WTC11 (cell line): ENCODE data around the gene NCOA1. TPM values are rescaled to one million over a fixed set of nuclear protein-coding genes. Genes with fewer than 3 reads are reported as not detected.

Source experiments
- ATAC-seq: fragments of 200-7000 bp; cut with Tn5 transposase; 2 replicates; pipeline ENCODE4 v1.10.0; 2021; ENCODE audit warnings: mild to moderate bottlenecking, moderate library complexity
- CTCF ChIA-PET: fragments of 300-600 bp; sonication (Branson Sonifier 250); formaldehyde crosslinking; loops from one replicate; lab custom pipeline; 2021; ENCODE audit warnings: antibody characterized with exemption; lab: Charles Lee
- POLR2A ChIA-PET: fragments of 350-600 bp; sonication (Branson Sonifier 250); formaldehyde crosslinking; loops from one replicate; lab custom pipeline; 2021; ENCODE audit warnings: antibody characterized with exemption; lab: Charles Lee
- DNase-seq: peaks from one replicate; pipeline ENCODE4 v3.0.0; 2021; ENCODE audit warnings: low spot score
- H3K27ac Mint-ChIP-seq: 2 replicates; pipeline ENCODE4 v1.8.0; 2021; ENCODE audit warnings: mixed read lengths
- H3K27me3 Mint-ChIP-seq: 2 replicates; pipeline ENCODE4 v1.8.0; 2021; ENCODE audit warnings: low read depth, mild to moderate bottlenecking, moderate library complexity, mixed read lengths
- H3K36me3 Mint-ChIP-seq: 2 replicates; pipeline ENCODE4 v1.8.0; 2021; ENCODE audit warnings: mixed read lengths
- H3K4me1 Mint-ChIP-seq: 2 replicates; pipeline ENCODE4 v1.8.0; 2022; ENCODE audit warnings: mixed read lengths
- H3K4me3 Mint-ChIP-seq: 2 replicates; pipeline ENCODE4 v1.8.0; 2021; ENCODE audit warnings: mild to moderate bottlenecking, moderate library complexity, mixed read lengths
- H3K9me3 Mint-ChIP-seq: 2 replicates; pipeline ENCODE4 v1.8.0; 2021; ENCODE audit warnings: mixed read lengths
- ATF1 ChIP-seq: sonication (generic); formaldehyde crosslinking; IDR thresholded peaks from 2 replicates; pipeline ENCODE4 v1.8.1; 2023; ENCODE audit warnings: mild to moderate bottlenecking, moderate library complexity, missing genetic modification reagents
- ATF2 ChIP-seq: sonication (generic); formaldehyde crosslinking; IDR thresholded peaks from 2 replicates; pipeline ENCODE4 v1.8.1; 2022; ENCODE audit warnings: low read depth, missing genetic modification reagents, borderline replicate concordance
- E2F4 ChIP-seq: sonication (generic); formaldehyde crosslinking; IDR thresholded peaks from 2 replicates; pipeline ENCODE4 v1.8.1; 2022; ENCODE audit warnings: low read depth, mild to moderate bottlenecking, moderate library complexity, missing genetic modification reagents, borderline replicate concordance
- FOXJ3 ChIP-seq: sonication (generic); formaldehyde crosslinking; IDR thresholded peaks from 2 replicates; pipeline ENCODE4 v1.9.0; 2021; ENCODE audit warnings: missing genetic modification reagents, mild to moderate bottlenecking, borderline replicate concordance
- FOXK1 ChIP-seq: sonication (generic); formaldehyde crosslinking; IDR thresholded peaks from 2 replicates; pipeline ENCODE4 v1.8.0; 2022; ENCODE audit warnings: mild to moderate bottlenecking, moderate library complexity, missing genetic modification reagents
- FOXP4 ChIP-seq: sonication (generic); formaldehyde crosslinking; IDR thresholded peaks from 2 replicates; pipeline ENCODE4 v1.8.0; 2022; ENCODE audit warnings: mild to moderate bottlenecking, missing genetic modification reagents
- GRHL2 ChIP-seq: fragments of 250-450 bp; sonication (Bioruptor Pico); IDR thresholded peaks from 2 replicates; pipeline ENCODE4 v1.8.0; 2022; ENCODE audit warnings: mild to moderate bottlenecking, moderate library complexity; ENCODE audit not compliant: insufficient replicate concordance, severe bottlenecking
- JAZF1 ChIP-seq: fragments of 250-450 bp; sonication (Bioruptor Pico); IDR thresholded peaks from 2 replicates; pipeline ENCODE4 v1.9.0; 2021; ENCODE audit warnings: moderate library complexity, mild to moderate bottlenecking, inconsistent platforms
- MXD4 ChIP-seq: fragments of 250-450 bp; sonication (Bioruptor Pico); IDR thresholded peaks from 2 replicates; pipeline ENCODE4 v1.8.0; 2021; ENCODE audit warnings: mild to moderate bottlenecking, moderate library complexity, borderline replicate concordance
- MYBL2 ChIP-seq: sonication (generic); formaldehyde crosslinking; IDR thresholded peaks from 2 replicates; pipeline ENCODE4 v1.8.1; 2023; ENCODE audit warnings: mild to moderate bottlenecking, moderate library complexity, missing genetic modification reagents
- TCF7 ChIP-seq: sonication (generic); formaldehyde crosslinking; IDR thresholded peaks from 2 replicates; pipeline ENCODE4 v1.8.0; 2022; ENCODE audit warnings: mild to moderate bottlenecking, low read depth, missing genetic modification reagents, moderate library complexity
- TP53 ChIP-seq: sonication (generic); formaldehyde crosslinking; IDR thresholded peaks from 2 replicates; pipeline ENCODE4 v1.8.1; 2023; ENCODE audit warnings: mild to moderate bottlenecking, missing genetic modification reagents
- USF2 ChIP-seq: sonication (generic); formaldehyde crosslinking; IDR thresholded peaks from 2 replicates; pipeline ENCODE4 v1.8.1; 2023; ENCODE audit warnings: mild to moderate bottlenecking, missing genetic modification reagents, moderate library complexity
- ZNF121 ChIP-seq: sonication (generic); formaldehyde crosslinking; IDR thresholded peaks from 2 replicates; pipeline ENCODE4 v1.8.0; 2023; ENCODE audit warnings: missing genetic modification reagents
- ZNF219 ChIP-seq: sonication (generic); formaldehyde crosslinking; IDR thresholded peaks from 2 replicates; pipeline ENCODE4 v1.8.0; 2023; ENCODE audit warnings: missing genetic modification reagents, mild to moderate bottlenecking, borderline replicate concordance
- ZNF232 ChIP-seq: sonication (generic); formaldehyde crosslinking; IDR thresholded peaks from 2 replicates; pipeline ENCODE4 v1.8.0; 2022; ENCODE audit warnings: mild to moderate bottlenecking, missing genetic modification reagents
- ZNF263 ChIP-seq: sonication (generic); formaldehyde crosslinking; IDR thresholded peaks from 2 replicates; pipeline ENCODE4 v1.8.1; 2022; ENCODE audit warnings: low read depth, mild to moderate bottlenecking, moderate library complexity, missing genetic modification reagents
- total RNA-seq: library from RNA; stranded (reverse); gene quantifications from 3 replicates; pipeline ENCODE4 v1.2.3, GENCODE V29; 2021
- TF ChIP-seq, protein P1 (sequence below): sonication (generic); formaldehyde crosslinking; IDR thresholded peaks from 2 replicates; pipeline ENCODE4 v1.8.1; 2023; ENCODE audit warnings: mild to moderate bottlenecking, missing genetic modification reagents, borderline replicate concordance
- TF ChIP-seq, protein P2 (sequence below): sonication (generic); formaldehyde crosslinking; IDR thresholded peaks from 2 replicates; pipeline ENCODE4 v1.8.0; 2023; ENCODE audit warnings: missing genetic modification reagents
- TF ChIP-seq, protein P3 (sequence below): sonication (generic); formaldehyde crosslinking; IDR thresholded peaks from 2 replicates; pipeline ENCODE4 v1.8.1; 2022; ENCODE audit warnings: mild to moderate bottlenecking, moderate library complexity, missing genetic modification reagents

NCOA1 gene
- total RNA-seq, 1 experiment from 2014 or later: 16.9 TPM

- peaks cover 47% of the 10 kb centered on the region for H3K9me3 Mint-ChIP-seq
- TF ChIP-seq GRHL2 (CRISPR knock-in tag): no peak
- TF ChIP-seq FOXK1 (CRISPR knock-in tag): no peak
- no peak for TF ChIP-seq E2F4 (CRISPR knock-in tag)
- TF ChIP-seq TCF7 (CRISPR knock-in tag): no peak
- TF ChIP-seq TP53 (CRISPR knock-in tag): no peak
- TF ChIP-seq, protein P1, sequence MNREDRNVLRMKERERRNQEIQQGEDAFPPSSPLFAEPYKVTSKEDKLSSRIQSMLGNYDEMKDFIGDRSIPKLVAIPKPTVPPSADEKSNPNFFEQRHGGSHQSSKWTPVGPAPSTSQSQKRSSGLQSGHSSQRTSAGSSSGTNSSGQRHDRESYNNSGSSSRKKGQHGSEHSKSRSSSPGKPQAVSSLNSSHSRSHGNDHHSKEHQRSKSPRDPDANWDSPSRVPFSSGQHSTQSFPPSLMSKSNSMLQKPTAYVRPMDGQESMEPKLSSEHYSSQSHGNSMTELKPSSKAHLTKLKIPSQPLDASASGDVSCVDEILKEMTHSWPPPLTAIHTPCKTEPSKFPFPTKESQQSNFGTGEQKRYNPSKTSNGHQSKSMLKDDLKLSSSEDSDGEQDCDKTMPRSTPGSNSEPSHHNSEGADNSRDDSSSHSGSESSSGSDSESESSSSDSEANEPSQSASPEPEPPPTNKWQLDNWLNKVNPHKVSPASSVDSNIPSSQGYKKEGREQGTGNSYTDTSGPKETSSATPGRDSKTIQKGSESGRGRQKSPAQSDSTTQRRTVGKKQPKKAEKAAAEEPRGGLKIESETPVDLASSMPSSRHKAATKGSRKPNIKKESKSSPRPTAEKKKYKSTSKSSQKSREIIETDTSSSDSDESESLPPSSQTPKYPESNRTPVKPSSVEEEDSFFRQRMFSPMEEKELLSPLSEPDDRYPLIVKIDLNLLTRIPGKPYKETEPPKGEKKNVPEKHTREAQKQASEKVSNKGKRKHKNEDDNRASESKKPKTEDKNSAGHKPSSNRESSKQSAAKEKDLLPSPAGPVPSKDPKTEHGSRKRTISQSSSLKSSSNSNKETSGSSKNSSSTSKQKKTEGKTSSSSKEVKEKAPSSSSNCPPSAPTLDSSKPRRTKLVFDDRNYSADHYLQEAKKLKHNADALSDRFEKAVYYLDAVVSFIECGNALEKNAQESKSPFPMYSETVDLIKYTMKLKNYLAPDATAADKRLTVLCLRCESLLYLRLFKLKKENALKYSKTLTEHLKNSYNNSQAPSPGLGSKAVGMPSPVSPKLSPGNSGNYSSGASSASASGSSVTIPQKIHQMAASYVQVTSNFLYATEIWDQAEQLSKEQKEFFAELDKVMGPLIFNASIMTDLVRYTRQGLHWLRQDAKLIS: no peak
- TF ChIP-seq JAZF1 (CRISPR knock-in tag): no peak
- TF ChIP-seq MYBL2 (CRISPR knock-in tag): no peak
- TF ChIP-seq, protein P2, sequence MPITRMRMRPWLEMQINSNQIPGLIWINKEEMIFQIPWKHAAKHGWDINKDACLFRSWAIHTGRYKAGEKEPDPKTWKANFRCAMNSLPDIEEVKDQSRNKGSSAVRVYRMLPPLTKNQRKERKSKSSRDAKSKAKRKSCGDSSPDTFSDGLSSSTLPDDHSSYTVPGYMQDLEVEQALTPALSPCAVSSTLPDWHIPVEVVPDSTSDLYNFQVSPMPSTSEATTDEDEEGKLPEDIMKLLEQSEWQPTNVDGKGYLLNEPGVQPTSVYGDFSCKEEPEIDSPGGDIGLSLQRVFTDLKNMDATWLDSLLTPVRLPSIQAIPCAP (CRISPR knock-in tag): no peak
- TF ChIP-seq FOXP4 (CRISPR knock-in tag): no peak
- TF ChIP-seq, protein P3, sequence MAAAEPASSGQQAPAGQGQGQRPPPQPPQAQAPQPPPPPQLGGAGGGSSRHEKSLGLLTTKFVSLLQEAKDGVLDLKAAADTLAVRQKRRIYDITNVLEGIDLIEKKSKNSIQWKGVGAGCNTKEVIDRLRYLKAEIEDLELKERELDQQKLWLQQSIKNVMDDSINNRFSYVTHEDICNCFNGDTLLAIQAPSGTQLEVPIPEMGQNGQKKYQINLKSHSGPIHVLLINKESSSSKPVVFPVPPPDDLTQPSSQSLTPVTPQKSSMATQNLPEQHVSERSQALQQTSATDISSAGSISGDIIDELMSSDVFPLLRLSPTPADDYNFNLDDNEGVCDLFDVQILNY: no peak
- TF ChIP-seq ZNF121 (CRISPR knock-in tag): no peak
- no peak for TF ChIP-seq MXD4
- no peak for TF ChIP-seq ZNF219 (CRISPR knock-in tag)
- TF ChIP-seq ATF2 (CRISPR knock-in tag): no peak
- TF ChIP-seq ZNF263 (CRISPR knock-in tag): no peak
- TF ChIP-seq USF2 (CRISPR knock-in tag): no peak
- no peak for TF ChIP-seq ATF1
- TF ChIP-seq ZNF232 (CRISPR knock-in tag): no peak
- TF ChIP-seq FOXJ3 (CRISPR knock-in tag): no peak
- no peaks in the 10 kb centered on the region; the same call in 1 of the 2 replicates for H3K27me3 Mint-ChIP-seq
- ATAC-seq (no peak), DNase-seq (no peak)
- POLR2A ChIA-PET: no interaction called here
- CTCF ChIA-PET: interaction anchor here (0.6 to 1.0 kb wide), 8 partner anchors 21 to 140 kb away, joined by 3 to 5 read pairs (median 3); no protein-coding TSS in a partner anchor
- H3K4me1 Mint-ChIP-seq: no peaks in the 10 kb centered on the region
- H3K4me3 Mint-ChIP-seq: no peak overlapping the region
- H3K27ac Mint-ChIP-seq: no peak overlapping the region
- peaks cover 21% of the 10 kb centered on the region for H3K36me3 Mint-ChIP-seq
Measured at GRCh38 chr2:24542269-24542872, 51.3 kb downstream of the NCOA1 start.
